GM18873 (cell line): ENCODE data around the gene ERFE.

Source experiments
- ATAC-seq: cut with Tn5 transposase; IDR thresholded peaks from one replicate; pipeline ENCODE4 v1.9.1; 2021; ENCODE audit warnings: mild to moderate bottlenecking, moderate library complexity, moderate number of reproducible peaks; ENCODE audit not compliant: unreplicated experiment, low FRiP score

ERFE gene

DNA sequence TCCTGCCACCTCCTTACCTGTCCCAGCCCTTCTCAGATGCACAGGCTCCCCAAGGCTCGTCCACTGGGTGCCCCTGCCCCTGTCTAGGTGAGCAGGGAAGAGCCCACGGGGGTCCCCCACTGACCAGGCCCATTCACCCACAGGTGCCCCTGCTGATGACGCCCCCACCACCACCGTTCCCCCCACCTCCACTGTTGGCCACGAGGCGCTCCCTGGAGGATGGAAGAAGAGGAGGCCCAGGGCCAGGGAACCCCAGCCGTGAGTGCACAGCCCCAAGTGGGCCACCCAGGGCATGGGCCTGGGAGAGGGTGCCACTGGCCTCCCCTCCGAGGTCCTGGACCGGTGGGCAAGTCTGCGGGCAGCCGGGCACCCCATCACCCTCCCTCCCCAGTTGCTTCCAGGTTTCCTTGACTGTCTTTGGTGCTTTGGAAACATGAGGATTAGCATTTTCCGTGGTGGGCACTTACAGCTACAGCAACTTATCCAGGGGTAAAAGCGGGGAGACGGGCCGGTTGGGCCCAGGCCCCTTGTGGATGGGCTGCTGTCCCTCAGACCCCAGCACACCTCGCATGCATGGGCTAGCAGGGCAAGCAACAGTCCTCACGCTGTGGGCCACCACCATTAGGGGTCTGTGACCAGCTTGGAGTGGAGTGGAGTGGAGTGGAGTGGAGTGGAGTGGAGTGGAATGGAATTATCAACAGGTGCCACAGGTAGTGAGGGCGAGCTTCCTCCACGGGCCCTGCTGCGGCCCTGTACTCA lies 33.5 kb upstream of the ERFE start:
- no peak for ATAC-seq

DNA sequence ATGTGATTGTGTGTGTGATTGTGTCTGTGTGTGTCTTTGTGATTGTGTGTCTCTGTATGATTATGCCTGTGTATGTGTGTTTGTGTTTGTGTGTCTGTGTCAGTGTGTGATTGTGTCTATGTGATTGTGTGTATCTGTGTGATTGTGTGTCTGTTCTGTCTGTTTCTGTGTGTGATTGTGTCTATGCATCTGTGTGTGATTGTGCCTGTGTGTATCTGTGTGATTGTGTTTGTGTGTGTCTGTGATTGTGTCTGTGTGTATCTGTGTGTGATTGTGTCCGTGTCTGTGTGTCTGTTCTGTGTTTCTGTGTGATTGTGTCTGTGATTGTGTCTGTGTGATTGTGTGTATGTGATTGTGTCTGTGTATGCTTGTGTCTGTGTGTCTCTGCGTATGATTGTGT lies 32.4 kb upstream of the ERFE start:
- ATAC-seq = no peak

DNA sequence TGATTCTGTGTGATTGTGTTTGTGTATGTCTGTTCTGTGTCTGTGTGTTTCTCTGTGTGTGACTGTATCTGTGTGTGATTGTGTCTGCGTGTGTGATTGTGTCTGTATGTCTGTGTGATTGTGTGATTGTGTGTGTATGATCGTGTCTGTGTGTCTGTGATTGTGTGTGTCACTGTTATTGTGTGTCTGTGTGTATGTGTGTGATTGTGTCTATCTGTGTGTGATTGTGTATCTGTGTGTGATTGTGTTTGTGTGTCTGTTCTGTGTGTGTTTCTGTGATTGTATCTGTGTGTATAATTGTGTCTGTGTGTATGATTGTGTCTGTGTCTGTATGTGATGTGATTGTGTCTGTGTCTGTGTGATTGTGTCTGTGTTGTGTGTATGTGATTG lies 32.0 kb upstream of the ERFE start:
- ATAC-seq = no peak

DNA sequence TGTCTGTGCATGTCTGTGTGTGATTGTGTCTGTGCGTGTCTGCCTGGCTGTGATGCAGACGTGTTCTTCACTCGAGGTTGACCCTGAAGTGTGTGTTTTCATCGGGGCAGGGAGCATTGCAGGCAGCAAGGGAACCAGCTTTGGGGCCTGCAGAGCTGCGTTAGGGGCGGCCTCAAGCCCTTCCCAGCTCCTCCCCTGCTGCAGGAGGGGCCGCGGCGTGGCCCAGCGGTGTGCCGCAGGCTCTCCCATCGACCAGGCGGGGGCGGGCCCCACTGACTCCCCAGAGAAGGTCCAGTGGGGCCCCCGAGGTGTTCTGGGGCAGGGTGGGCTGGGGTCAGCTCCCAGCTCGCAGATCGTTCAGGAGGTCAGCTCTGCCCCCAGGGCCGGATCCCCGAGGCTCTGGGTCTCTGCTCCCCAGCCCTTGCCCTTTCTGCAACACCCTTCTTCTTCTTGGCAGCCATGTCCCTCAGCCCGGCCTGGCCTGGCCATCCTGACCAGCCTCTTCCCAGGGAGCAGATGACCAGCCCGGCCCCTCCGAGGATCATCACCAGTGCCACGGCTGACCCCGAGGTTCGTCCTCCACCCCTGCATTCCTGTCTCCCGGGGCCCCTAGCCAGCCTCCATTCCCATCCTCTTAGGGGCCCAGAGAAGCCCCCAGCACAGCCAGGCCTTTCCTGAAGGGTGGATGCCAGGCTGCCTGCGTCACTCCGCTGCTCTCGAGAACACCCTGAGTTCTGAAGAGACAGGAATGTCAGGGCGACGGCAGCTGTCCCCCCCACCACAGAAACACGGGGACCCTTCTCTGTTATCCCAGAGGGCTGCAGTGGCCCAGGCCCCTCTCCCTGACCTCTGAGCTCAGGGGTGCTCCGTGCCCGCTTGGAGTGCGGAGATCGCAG lies 31.4 kb upstream of the ERFE start:
- no peak for ATAC-seq

DNA sequence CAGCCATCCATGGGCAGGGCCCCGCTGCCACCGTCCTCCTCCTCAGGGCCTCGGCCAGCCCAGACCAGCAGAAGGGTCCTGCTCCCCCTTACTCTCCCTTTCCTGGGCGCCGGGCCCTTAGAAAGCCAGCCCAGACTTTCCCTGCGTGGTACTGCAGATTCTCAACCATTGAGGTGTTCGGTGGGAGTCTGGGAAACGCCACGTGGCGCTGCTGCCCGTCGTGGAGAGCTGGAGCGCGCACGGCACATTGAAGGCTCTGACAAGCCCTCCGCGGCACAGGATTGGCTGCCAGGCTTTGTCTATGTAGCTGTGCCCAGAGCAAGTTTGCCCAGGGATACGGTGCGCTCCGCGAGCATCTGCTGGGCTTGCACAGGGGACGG lies 30.7 kb upstream of the ERFE start:
- no peak for ATAC-seq

DNA sequence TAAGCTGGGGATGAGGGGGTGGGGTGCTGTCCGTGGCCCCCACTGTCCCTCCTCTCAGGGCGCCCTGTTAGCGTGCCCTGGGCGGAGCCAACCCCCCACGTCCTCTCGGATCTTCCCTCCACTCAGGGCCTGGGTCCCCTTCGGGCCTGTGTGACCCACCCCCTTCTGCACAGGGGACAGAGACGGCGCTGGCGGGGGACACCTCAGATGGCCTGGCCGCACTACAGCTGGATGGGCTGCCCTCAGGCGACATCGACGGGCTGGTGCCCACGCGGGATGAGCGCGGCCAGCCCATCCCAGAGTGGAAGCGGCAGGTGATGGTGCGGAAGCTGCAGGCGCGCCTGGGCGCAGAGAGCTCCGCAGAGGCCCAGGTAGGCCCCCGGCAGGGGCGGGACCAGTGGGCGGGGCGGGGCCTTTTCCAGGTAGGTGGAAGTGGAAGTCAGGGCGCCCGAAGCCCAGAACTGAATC lies 30.2 kb upstream of the ERFE start:
- no peak for ATAC-seq

DNA sequence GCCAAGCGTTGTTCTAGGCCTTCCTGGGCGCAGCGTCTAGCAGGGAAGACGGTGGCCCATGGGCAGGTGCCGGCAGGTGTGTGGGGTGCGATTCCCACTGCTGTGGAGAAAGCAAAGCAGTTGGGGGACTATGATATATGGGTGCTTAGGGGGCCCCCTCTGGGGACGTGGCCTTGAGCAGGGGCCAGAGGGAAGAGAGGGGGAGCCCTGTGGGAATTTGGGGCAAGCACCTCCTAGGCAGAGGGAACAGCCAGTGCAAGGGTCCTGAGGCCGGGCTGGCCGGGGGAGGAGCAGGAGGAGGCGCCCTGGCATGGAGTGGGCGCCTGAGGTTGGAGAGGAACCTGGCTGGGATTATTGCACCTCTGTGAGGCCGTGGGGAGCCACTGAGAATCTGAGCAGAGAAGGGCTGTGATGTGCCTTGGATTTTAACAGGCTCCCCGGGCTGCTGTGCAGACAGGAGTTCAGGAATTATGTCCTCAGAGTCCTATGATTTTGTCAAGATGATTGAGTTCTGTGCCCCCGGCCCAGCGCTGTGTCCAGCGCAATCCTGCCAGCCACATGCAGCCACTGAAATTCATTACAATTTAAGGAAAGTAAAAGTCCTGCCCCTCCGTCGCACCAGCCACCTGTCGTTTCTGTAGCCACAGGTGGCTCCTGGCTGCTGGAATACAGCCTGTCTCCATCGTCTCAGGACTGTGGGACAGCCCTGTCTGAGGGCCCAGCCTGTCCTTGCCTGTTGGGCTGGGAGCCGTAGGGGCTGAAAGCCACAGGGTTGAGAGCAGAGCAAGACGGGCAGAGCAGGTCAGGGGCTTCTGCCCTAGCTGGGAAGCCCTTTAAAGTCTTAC lies 29.4 kb upstream of the ERFE start:
- ATAC-seq = no peak

DNA sequence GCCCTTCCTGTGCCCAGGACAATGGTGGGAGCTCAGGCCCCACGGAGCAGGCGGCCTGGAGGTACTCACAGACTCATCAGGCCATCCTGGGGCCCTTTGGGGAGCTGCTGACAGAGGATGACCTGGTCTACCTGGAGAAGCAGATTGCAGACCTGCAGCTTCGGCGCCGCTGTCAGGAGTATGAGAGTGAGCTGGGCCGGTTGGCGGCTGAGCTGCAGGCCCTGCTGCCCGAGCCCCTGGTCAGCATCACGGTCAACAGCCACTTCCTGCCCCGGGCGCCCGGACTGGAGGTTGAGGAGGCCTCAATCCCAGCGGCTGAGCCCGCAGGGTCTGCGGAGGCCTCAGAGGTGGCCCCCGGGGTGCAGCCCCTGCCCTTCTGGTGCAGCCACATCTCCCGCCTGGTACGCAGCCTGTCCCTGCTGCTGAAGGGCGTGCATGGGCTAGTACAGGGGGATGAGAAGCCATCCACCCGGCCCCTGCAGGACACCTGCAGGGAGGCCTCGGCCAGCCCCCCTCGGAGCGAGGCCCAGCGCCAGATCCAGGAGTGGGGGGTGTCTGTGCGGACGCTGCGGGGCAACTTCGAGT lies 28.6 kb upstream of the ERFE start:
- ATAC-seq = no peak

DNA sequence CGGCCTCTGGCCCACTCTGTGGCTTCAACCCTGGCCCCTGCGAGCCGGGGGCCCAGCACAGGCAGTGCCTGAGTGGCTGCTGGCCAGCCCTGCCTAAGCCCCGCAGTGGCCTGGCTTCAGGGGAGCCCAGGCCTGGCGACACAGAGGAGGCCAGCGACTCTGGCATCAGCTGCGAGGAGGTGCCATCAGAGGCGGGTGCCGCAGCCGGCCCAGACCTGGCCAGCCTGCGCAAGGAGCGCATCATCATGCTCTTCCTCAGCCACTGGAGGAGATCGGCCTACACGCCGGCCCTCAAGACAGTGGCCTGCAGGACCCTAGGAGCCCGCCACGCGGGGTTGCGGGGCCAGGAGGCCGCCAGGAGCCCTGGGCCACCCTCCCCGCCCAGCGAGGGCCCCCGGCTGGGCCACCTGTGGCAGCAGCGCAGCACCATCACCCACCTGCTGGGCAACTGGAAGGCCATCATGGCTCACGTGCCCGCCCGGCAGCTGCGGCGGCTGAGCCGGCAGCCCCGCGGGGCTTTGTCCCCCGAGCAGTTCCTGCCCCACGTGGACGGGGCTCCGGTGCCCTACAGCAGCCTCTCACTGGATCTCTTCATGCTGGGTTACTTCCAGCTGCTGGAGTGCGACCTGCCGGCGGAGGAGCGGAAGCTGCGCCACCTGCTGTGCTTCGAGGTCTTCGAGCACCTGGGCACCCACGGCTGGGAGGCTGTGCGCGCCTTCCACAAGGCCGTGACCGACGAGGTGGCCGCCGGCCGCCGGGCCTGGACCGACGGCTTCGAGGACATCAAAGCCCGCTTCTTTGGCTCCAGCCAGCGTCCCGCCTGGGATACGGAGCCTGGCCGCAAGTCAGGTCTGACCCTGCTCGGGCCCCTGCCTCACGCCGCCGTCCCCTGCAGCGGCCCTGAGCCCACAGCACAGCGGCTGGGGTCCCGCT lies 27.8 kb upstream of the ERFE start:
- ATAC-seq = no peak

DNA sequence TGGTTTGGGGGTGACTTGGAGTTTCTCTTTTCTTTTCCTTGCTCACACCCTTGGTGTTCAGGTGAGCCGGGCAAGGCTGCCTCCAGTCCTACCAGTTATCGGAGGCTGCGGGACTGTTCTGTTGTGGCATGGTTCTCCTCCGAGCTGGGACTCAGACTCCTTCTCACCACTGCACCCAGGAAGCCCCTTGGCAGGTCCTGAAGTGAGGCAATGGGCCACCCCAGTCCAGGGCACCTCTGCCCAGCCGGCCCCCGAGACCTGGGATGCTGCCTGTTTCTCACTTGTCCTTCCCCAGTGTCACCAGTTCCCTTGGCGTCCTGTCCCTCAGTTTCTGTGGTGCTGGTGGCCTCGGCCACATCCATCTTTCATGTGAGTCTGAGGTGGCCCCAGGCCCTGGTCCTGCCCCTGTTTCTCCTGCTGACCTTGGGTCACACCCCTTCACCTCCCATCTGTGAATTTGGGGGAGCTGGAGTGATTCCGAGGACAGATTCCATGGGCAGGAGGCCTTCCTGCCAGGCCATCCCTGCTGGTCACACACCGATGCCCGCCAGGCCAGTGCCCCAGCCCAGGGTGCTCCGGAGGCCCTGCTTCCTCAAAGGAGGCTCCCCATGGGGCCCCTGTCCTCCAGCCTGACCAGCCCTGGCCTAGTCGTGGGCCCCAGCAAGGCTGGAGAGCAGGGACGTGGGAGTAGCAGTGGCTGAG lies 26.9 kb upstream of the ERFE start:
- ATAC-seq = no peak

DNA sequence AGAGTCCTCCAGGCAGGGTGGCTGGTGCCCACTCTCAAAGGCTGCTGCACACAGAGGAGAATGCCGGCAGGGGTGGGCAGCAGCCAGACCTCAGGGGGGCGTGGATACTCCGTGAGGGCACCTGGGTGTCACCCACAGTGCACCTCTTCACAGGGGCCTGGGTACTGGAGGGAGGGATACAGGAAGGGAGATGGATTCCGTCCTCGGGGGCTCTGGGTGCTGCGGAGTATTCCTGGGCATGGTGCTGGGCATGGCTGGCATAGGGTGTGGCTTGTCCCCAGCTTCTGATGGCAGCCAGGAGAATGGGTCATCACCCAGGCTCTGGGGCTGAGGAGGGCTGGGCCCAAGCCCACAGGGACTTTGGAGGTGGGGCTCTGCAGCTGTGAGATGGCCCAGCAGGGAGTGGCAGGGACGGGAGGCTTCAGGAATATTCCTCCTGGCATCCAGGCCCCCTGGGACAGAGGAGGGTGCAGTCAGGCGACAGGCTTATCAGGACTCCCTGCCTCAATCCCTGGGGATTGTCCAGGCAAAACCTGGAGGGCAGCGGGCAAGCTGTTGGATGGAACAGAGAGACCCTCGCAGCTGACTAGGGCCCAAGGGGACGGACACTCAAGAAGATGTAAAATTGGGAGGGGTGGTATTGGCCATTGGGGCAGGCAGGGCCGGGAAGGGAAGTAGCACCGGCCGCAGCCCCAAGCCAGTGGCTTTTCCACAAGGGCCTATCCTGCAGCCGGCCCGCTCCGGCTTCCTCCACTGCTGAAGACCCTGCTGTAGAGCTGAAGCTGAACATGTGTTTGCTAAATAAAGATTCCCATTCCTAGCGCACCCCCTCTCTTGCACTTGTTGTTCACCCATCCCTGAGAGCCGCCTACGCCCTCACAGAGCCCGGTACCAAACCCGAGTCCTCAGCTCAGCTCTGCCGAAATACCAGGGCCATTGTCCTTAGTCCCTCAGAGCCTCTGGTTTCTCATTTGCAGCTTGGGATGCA lies 26.0 kb upstream of the ERFE start:
- ATAC-seq = no peak

DNA sequence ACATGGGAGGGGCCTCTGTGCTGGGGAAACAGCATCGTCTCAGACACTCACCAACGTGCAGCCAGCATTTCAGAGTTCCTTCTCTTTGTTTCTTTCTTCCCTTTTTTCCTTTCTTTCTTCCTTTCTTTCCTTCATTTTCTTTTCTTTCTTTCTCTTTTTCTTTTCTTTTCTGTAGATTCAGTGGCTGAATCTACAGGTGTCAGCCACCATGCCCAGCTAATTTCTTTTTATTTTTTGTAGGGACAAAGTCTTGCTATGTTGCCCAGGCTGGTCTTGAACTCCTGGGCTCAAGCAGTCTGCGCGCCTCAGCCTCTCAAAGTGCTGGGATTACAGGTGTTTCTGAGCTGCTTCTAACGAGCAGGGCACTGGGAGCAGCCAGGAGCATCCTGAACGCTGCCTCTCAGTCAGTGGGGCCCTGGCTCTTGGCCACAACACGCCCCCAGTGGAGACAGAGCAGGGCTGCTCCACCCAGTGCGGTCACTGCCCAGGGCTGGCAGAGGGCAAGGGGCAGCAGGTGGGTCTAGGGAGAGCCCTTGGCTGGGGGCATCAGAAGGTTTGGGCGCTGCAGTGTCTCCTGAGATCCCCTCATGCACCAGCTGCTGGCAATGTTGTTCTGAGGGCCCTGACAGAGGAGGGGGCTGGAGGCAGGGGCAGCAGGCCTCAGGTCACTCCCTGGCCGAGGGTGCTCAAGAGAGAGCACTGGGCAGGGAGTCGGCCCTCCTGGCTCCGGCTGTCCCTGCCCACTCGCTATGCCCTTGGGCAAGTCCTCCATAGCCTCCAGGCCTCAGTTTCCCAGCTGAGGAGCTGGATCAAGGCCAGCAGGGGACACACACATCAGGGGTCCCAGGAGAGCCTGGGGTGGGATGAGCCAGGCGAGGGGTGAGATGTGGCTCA lies 25.0 kb upstream of the ERFE start:
- no peak for ATAC-seq

DNA sequence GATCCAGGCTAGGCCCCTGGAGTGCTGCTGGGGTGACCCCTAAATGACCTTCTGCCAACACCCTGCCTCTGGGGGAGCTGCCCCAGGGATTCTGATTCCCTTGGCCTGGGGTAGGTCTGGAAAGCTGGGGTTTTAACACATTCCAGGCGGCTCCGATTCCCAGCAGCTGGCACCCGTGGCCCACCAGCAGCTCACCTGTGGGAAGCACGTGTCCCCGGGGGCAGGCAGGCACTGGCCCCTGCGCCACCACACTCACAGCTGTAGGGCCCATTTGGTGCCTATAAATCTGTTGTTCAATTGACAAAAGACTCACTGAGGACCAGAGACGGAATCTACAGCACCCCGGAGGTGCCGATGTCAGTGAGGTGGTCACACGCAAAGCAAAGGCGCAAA lies 24.4 kb upstream of the ERFE start:
- no peak for ATAC-seq

DNA sequence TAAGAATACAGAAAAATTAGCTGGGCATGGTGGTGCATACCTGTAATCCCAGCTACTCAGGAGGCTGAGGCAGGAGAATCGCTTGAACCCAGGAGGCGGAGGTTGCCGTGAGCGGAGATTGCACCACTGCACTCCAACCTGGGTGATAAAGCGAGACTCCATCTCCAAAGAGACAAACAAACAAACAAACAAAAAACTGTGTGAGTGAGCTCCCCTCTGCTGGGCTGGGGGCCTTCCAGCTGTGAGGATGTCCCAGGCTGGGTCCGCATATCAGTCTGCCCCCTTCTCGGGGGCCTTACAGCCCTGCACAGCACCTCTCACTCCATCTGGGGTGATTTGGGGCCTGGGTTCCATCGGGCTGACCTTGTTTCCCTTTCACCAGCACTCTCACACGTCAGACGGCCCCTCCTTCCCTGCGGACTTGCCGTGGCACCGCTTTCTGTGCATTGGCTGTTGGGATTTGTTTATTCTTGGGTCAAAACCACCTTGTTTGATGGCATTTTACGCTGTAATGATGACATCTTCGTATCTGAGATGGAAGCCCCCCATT lies 23.1 kb upstream of the ERFE start:
- no peak for ATAC-seq

DNA sequence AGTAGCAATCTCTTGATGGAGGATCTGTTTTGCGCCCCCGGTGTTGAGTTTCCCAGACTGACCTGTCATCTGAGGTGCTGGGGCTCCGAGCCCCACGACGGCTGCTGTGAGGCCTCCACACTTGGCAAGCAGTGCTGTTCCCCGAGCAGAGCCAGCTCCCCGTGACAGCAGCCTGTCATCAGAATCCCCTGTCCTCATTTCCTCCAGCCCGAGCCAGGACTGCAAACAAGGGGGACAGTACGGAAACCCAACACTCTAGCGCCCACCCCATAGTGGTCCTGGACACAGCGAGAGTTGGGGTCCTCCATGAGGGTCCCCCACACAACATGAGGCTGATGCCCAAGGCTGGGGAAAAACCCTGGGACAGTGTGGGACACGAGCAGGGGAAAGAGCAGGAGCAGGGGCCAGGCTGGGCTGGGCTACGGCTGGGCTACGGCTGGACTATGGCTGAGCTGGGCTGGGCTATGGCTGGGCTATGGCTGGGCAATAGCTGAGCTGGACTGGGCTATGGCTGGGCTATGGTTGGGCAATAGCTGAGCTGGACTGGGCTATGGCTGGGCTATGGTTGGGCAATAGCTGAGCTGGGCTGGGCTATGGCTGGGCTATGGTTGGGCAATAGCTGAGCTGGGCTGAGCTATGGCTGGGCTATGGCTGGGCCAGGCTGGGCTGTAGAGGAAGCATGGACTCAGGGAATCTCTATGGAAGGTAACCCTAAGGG lies 21.8 kb upstream of the ERFE start:
- ATAC-seq = no peak

DNA sequence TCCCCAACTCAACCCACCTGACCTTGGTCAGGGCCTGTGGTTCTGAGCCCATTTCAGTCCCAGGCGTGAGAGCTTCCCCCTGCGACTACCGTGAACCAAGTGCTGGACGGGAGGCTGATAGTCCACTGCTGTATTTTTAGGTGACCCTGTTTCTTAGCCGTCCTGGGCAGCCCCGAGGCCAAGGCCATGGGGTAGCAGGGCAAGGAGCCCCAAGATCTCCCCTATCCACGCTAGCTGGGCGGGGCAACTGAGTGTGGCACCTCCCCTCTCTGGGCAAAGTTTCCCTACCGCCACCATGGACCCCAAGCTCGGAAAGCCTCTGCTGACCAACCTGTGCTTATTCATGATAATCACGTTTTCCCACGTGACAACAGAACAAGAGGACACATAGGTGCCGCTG lies 20.9 kb upstream of the ERFE start:
- no peak for ATAC-seq
